Uterus (tissue), 4 donors: Measurements from ENCODE around the gene RBM45. TPM values are rescaled to one million over a fixed set of nuclear protein-coding genes. Genes with fewer than 3 reads are reported as not detected.

ENCODE experiments used
- DNase-seq, 2 donors: peaks; one replicate each; pipeline ENCODE4 v3.0.0-alpha.2; 2019 to 2020
- H3K27ac ChIP-seq, 2 donors: fragments of 200-600 bp; sonication (generic); 1 replicate in 1 of 2; 2 replicates in 1 of 2; pipeline ENCODE4 v1.5.1; 2016 to 2018
- H3K27me3 ChIP-seq, 2 donors: fragments of 200-600 bp; sonication (generic); one replicate each; pipeline ENCODE4 v1.5.1; 2018 to 2019; ENCODE audit warnings: control low read depth in 1 of 2
- H3K36me3 ChIP-seq, 2 donors: fragments of 200-600 bp; sonication (generic); one replicate each; pipeline ENCODE4 v1.5.1; 2019; ENCODE audit warnings: control low read depth in 1 of 2
- H3K4me1 ChIP-seq, 2 donors: fragments of 200-600 bp; sonication (generic); one replicate each; pipeline ENCODE4 v1.5.1; 2018 to 2019; ENCODE audit warnings: control low read depth in 1 of 2
- H3K4me3 ChIP-seq, 2 donors: fragments of 200-600 bp; sonication (generic); 1 replicate in 1 of 2; 2 replicates in 1 of 2; pipeline ENCODE4 v1.5.1; 2018 to 2019; ENCODE audit warnings: mild to moderate bottlenecking in 1 of 2
- H3K9me3 ChIP-seq, 2 donors: fragments of 200-600 bp; sonication (generic); one replicate each; pipeline ENCODE4 v1.5.1; 2019; ENCODE audit warnings: control low read depth in 1 of 2
- POLR2A ChIP-seq, 2 donors: fragments of 450-650 bp; IDR thresholded peaks; one replicate each; pipeline ENCODE4 v1.6.1; 2016; ENCODE audit warnings: antibody characterized with exemption in 2 of 2, mild to moderate bottlenecking in 1 of 2, moderate library complexity in 1 of 2
- intact Hi-C: fragments of 100-400 bp; cut with DNase I; formaldehyde crosslinking; loops from one replicate; pipeline ENCODE4 v1.15.1; 2023; ENCODE audit warnings: low total_unique reads
- total RNA-seq, 4 donors: library from RNA; depleted of rRNA in 3 of 4; stranded (reverse); fragments of >200 nt in 3 of 4; gene quantifications; one replicate each; pipeline versions ENCODE4 v1.1.0 to v1.2.4, GENCODE V29; 2014 to 2023
- TF ChIP-seq, protein P1 (sequence below), 4 experiments: fragments of 200-600 bp in 2 of 4; fragments of 450-650 bp in 2 of 4; sonication (generic) in 2 of 4; IDR thresholded peaks; one replicate each; pipeline ENCODE4 v1.5.1; 2016 to 2019; ENCODE audit warnings: antibody characterized with exemption in 4 of 4, mild to moderate bottlenecking in 2 of 4, moderate library complexity in 1 of 4
- donor health status: DM: yes; HTN: yes; CAD: no.

The RBM45 gene
- total RNA-seq, 4 donors from 2014 or later = 4.7 to 31.9 (median 10.7) TPM

- TF ChIP-seq, protein P1, sequence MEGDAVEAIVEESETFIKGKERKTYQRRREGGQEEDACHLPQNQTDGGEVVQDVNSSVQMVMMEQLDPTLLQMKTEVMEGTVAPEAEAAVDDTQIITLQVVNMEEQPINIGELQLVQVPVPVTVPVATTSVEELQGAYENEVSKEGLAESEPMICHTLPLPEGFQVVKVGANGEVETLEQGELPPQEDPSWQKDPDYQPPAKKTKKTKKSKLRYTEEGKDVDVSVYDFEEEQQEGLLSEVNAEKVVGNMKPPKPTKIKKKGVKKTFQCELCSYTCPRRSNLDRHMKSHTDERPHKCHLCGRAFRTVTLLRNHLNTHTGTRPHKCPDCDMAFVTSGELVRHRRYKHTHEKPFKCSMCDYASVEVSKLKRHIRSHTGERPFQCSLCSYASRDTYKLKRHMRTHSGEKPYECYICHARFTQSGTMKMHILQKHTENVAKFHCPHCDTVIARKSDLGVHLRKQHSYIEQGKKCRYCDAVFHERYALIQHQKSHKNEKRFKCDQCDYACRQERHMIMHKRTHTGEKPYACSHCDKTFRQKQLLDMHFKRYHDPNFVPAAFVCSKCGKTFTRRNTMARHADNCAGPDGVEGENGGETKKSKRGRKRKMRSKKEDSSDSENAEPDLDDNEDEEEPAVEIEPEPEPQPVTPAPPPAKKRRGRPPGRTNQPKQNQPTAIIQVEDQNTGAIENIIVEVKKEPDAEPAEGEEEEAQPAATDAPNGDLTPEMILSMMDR (IDR thresholded peaks at IDR 0.05) = no peak
- no peak for TF ChIP-seq POLR2A (IDR thresholded peaks at IDR 0.05)
- no peak for DNase-seq
Measured at GRCh38 chr2:178125862-178126261, 13.6 kb downstream of the RBM45 start.

GRCh38 chr2:178128836-178129630 is 16.8 kb downstream of the RBM45 start:
- TF ChIP-seq, protein P1 (IDR thresholded peaks at IDR 0.05) = no peak
- no peak for TF ChIP-seq POLR2A (IDR thresholded peaks at IDR 0.05)
- H3K36me3 ChIP-seq = no peaks in the 10 kb centered on the region
- intact Hi-C loops = no loop called here

More at GRCh38 chr2:178125862-178126261, 13.6 kb downstream of the RBM45 start:
- Histone ChIP-seq H3K36me3 (no peaks in the 10 kb centered on the region), H3K27ac (no peak overlapping the region), H3K4me1 (no peaks in the 10 kb centered on the region), H3K27me3 (no peaks in the 10 kb centered on the region), H3K9me3 (no peaks in the 10 kb centered on the region), H3K4me3 (no peak overlapping the region)
- intact Hi-C loops = no loop called here

GRCh38 chr2:178136321-178137025 is 24.2 kb downstream of the RBM45 start:
- TF ChIP-seq, protein P1 (IDR thresholded peaks at IDR 0.05) = no peak
- no peak for TF ChIP-seq POLR2A (IDR thresholded peaks at IDR 0.05)
- no peak overlapping the region for H3K27ac ChIP-seq
- DNase-seq = no peak
- no peaks in the 10 kb centered on the region for H3K36me3 ChIP-seq
- H3K4me1 ChIP-seq = no peaks in the 10 kb centered on the region
- H3K9me3 ChIP-seq = no peaks in the 10 kb centered on the region
- intact Hi-C loops = loop anchor here (10.0 kb wide), 1 partner anchor 148 kb away; no protein-coding TSS in a partner anchor
- no peak overlapping the region for H3K4me3 ChIP-seq
- no peaks in the 10 kb centered on the region for H3K27me3 ChIP-seq

More at GRCh38 chr2:178128836-178129630, 16.8 kb downstream of the RBM45 start:
- Histone ChIP-seq H3K27ac (no peak overlapping the region), H3K9me3 (no peaks in the 10 kb centered on the region), H3K4me1 (no peaks in the 10 kb centered on the region), H3K4me3 (no peak overlapping the region), H3K27me3 (no peaks in the 10 kb centered on the region)
- no peak for DNase-seq

GRCh38 chr2:178142274-178143065 is 30.2 kb downstream of the RBM45 start:
- Histone ChIP-seq H3K36me3 (no peaks in the 10 kb centered on the region), H3K27me3 (no peaks in the 10 kb centered on the region), H3K4me3 (no peak overlapping the region), H3K4me1 (no peaks in the 10 kb centered on the region), H3K9me3 (no peaks in the 10 kb centered on the region), H3K27ac (no peak overlapping the region)
- no peak for DNase-seq
- no peak for TF ChIP-seq POLR2A (IDR thresholded peaks at IDR 0.05)
- TF ChIP-seq, protein P1 (IDR thresholded peaks at IDR 0.05) = no peak
- intact Hi-C loops = no loop called here
